Tibial artery (tissue), 4 donors: ENCODE results near the gene AAGAB.

Source experiments
- DNase-seq, 2 donors: peaks; one replicate each; pipeline ENCODE4 v3.0.0-alpha.2; 2019
- H3K27ac ChIP-seq, 2 donors: fragments of 200-600 bp; sonication (generic) in 1 of 2; 1 replicate in 1 of 2; 2 replicates in 1 of 2; pipeline ENCODE4 v1.5.1; 2018 to 2019; ENCODE audit warnings: mild to moderate bottlenecking in 1 of 2
- H3K27me3 ChIP-seq, 2 donors: fragments of 200-600 bp; sonication (generic) in 1 of 2; one replicate each; pipeline versions ENCODE4 v1.5.1 to v1.6.0; 2016 to 2019
- H3K36me3 ChIP-seq, 3 donors: fragments of 200-600 bp; sonication (generic) in 2 of 3; one replicate each; pipeline ENCODE4 v1.5.1; 2016 to 2019; ENCODE audit warnings: mild to moderate bottlenecking in 2 of 3
- H3K4me1 ChIP-seq, 4 donors: fragments of 200-600 bp; sonication (generic) in 2 of 4; 1 replicate in 3 of 4; 2 replicates in 1 of 4; pipeline ENCODE4 v1.5.1; 2016 to 2019
- H3K4me3 ChIP-seq, 2 donors: fragments of 200-600 bp; sonication (generic) in 1 of 2; 1 replicate in 1 of 2; 2 replicates in 1 of 2; pipeline ENCODE4 v1.5.1; 2018 to 2019; ENCODE audit warnings: mild to moderate bottlenecking in 2 of 2
- H3K9me3 ChIP-seq, 3 donors: fragments of 200-600 bp; sonication (generic) in 1 of 3; one replicate each; pipeline ENCODE4 v1.5.1; 2016 to 2019
- CTCF ChIP-seq, 2 experiments: fragments of 200-600 bp in 1 of 2; fragments of 450-650 bp in 1 of 2; IDR thresholded peaks; one replicate each; pipeline ENCODE4 v1.5.1; 2017 to 2019; ENCODE audit warnings: antibody characterized with exemption in 2 of 2, mild to moderate bottlenecking in 1 of 2, moderate library complexity in 1 of 2
- intact Hi-C: fragments of 100-400 bp; cut with DNase I; formaldehyde crosslinking; loops from one replicate; pipeline ENCODE4 v1.15.0; 2023; ENCODE audit warnings: low total_unique reads

The AAGAB gene

DNA sequence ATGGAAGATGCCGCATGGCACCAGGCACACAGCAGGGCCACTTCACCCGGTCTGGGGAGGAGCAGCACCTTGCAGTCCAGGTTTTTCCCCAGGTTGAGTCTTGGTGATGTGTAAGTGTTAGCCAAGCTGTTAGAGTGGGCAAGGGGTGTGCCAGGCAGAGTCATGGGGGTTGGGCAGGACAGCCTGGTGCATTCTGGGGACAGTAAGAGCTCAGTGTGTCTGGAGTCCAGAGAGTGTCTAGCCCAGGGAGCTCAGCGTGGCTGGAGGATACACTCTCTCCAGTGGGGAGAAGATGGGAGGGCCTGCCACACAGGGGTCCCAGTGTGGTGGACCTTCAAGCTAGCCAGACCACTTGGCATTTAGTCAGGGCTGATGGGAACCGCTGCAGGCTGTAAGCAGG is 87.4 kb downstream of the AAGAB start:
- Histone ChIP-seq H3K4me3 (no peak overlapping the region), H3K36me3 (peaks cover 0 to 51% (median 30%) of the 10 kb centered on the region in 3 donors), H3K9me3 (no peaks in the 10 kb centered on the region), H3K27ac (peak overlapping the region in 1 of 2 donors; percentile 54), H3K27me3 (no peaks in the 10 kb centered on the region), H3K4me1 (peaks cover 0 to 49% (median 40%) of the 10 kb centered on the region in 4 donors)
- intact Hi-C loops, result no loop called here
- peak in 1 of 2 donors; percentile 45 for DNase-seq
- no peak for TF ChIP-seq CTCF (IDR thresholded peaks at IDR 0.05)

DNA sequence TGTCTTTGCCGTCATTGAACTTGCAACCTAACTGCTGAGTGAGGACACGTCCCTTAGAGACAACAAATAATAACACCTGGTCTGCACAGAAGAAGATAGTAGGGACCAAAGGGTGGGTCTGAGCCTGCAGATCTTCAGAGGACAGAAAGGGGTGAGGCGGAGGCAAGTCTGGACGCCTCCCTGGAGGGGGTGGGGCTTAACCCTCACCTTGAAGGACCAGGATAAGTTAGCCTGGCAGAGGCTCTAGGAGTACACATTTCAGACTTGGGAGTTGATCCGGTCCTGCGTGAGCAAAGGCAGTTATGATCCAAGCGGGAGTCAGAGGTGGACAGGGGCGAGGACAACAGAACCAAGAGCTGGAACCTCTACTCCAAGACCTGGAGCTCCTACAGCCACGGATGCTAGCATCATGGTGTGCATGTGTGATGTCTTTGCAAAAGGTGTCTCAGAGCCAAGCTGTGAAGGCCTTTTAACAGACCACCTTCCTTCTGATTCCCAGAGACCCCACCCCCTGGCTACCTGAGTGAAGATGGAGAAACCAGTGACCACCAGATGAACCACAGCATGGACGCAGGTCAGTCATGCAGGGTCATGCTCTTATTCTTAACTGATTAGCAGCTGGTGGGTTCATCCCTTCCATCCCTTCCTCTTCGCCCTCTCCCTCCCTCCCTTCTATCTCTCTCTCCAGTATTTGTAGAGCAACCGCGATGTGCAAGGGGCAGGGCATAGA is 88.0 kb downstream of the AAGAB start:
- peak in 1 of 2 donors; percentile 59 for DNase-seq
- Histone ChIP-seq H3K27ac (peak overlapping the region; percentile 38 to 54), H3K36me3 (peaks cover 0 to 50% (median 30%) of the 10 kb centered on the region in 3 donors), H3K27me3 (no peaks in the 10 kb centered on the region), H3K4me1 (peaks cover 0 to 49% (median 41%) of the 10 kb centered on the region in 4 donors), H3K9me3 (no peaks in the 10 kb centered on the region), H3K4me3 (no peak overlapping the region)
- intact Hi-C loops, result no loop called here
- no peak for TF ChIP-seq CTCF (IDR thresholded peaks at IDR 0.05)

- peaks cover 0 to 49% (median 41%) of the 10 kb centered on the region in 4 donors for H3K4me1 ChIP-seq
- H3K27ac ChIP-seq, result peak overlapping the region; percentile 38 to 54
- peak overlapping the region in 1 of 2 donors; percentile 2 for H3K4me3 ChIP-seq
- H3K27me3 ChIP-seq, result no peaks in the 10 kb centered on the region
- TF ChIP-seq CTCF (IDR thresholded peaks at IDR 0.05), result no peak
- intact Hi-C loops, result no loop called here
- no peaks in the 10 kb centered on the region for H3K9me3 ChIP-seq
- peak; percentile 59 to 84 for DNase-seq
- H3K36me3 ChIP-seq, result peaks cover 0 to 46% (median 26%) of the 10 kb centered on the region in 3 donors
Measured at GRCh38 chr15:67165254-67166253, 88.9 kb downstream of the AAGAB start.

- intact Hi-C loops, result no loop called here
- H3K4me3 ChIP-seq, result no peak overlapping the region
- peak overlapping the region; percentile 38 to 54 for H3K27ac ChIP-seq
- H3K27me3 ChIP-seq, result no peaks in the 10 kb centered on the region
- H3K4me1 ChIP-seq, result peaks cover 0 to 49% (median 41%) of the 10 kb centered on the region in 4 donors
- no peaks in the 10 kb centered on the region for H3K9me3 ChIP-seq
- TF ChIP-seq CTCF (IDR thresholded peaks at IDR 0.05), result peak; percentile 26 to 36
- peak in 1 of 2 donors; percentile 74 for DNase-seq
- peaks cover 0 to 39% (median 21%) of the 10 kb centered on the region in 3 donors for H3K36me3 ChIP-seq
Measured at GRCh38 chr15:67164811-67165253, 89.6 kb downstream of the AAGAB start.

DNA sequence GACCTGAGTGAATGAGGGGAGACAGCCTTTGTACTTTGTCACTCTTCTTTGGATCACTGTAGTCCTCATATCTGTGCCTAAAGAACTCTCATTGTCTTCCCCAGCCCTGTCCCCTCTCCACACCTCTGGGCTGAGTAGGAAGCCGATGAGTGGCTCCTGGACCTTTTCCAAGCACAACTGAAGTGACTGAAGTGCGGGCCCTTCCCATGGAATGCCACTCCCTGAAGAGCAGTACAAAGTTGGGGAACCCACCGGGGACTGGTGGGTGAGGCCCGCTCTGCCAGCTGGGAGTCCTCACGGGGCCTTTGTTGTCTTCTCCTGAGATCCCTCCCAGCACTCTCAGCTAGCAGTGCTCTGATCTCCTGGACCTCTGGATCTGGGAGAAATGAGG is 90.1 kb downstream of the AAGAB start:
- Histone ChIP-seq H3K4me3 (no peak overlapping the region), H3K9me3 (no peaks in the 10 kb centered on the region), H3K27ac (peak overlapping the region; percentile 35 to 54), H3K36me3 (peaks cover 0 to 39% (median 19%) of the 10 kb centered on the region in 3 donors), H3K27me3 (no peaks in the 10 kb centered on the region), H3K4me1 (peaks cover 0 to 49% (median 41%) of the 10 kb centered on the region in 4 donors)
- intact Hi-C loops, result no loop called here
- TF ChIP-seq CTCF (IDR thresholded peaks at IDR 0.05), result no peak
- peak in 1 of 2 donors; percentile 70 for DNase-seq
